Measurements from ENCODE around the gene SFMBT2. TPM values are rescaled to one million over a fixed set of nuclear protein-coding genes. Genes with fewer than 3 reads are reported as not detected.

The SFMBT2 gene
- total RNA-seq, 1 donor from 2014 or later = 7.2 TPM

- H3K27ac Mint-ChIP-seq = no peak overlapping the region
- TF ChIP-seq, protein P1, sequence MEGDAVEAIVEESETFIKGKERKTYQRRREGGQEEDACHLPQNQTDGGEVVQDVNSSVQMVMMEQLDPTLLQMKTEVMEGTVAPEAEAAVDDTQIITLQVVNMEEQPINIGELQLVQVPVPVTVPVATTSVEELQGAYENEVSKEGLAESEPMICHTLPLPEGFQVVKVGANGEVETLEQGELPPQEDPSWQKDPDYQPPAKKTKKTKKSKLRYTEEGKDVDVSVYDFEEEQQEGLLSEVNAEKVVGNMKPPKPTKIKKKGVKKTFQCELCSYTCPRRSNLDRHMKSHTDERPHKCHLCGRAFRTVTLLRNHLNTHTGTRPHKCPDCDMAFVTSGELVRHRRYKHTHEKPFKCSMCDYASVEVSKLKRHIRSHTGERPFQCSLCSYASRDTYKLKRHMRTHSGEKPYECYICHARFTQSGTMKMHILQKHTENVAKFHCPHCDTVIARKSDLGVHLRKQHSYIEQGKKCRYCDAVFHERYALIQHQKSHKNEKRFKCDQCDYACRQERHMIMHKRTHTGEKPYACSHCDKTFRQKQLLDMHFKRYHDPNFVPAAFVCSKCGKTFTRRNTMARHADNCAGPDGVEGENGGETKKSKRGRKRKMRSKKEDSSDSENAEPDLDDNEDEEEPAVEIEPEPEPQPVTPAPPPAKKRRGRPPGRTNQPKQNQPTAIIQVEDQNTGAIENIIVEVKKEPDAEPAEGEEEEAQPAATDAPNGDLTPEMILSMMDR (conservative IDR thresholded peaks at IDR 0.05) = no peak
- peaks cover 16% of the 10 kb centered on the region for H3K4me1 Mint-ChIP-seq (ENCODE audit: unreplicated experiment)
- no peak for DNase-seq (ENCODE audit: extremely low spot score, unreplicated experiment)
- H3K27me3 Mint-ChIP-seq = peaks cover 16% of the 10 kb centered on the region
- H3K36me3 Mint-ChIP-seq = no peaks in the 10 kb centered on the region
- H3K9me3 Mint-ChIP-seq = no peaks in the 10 kb centered on the region
- no peak overlapping the region for H3K4me3 Mint-ChIP-seq
These were observed 162.7 kb downstream of the SFMBT2 start for GRCh38 chr10:7248148-7248547.

- H3K36me3 Mint-ChIP-seq = peaks cover 4% of the 10 kb centered on the region
- peaks cover 31% of the 10 kb centered on the region for H3K27me3 Mint-ChIP-seq
- peaks cover 16% of the 10 kb centered on the region for H3K4me1 Mint-ChIP-seq (ENCODE audit: unreplicated experiment)
- DNase-seq (ENCODE audit: extremely low spot score, unreplicated experiment) = no peak
- no peak overlapping the region for H3K4me3 Mint-ChIP-seq
- TF ChIP-seq, protein P1 (conservative IDR thresholded peaks at IDR 0.05) = no peak
- no peak overlapping the region for H3K27ac Mint-ChIP-seq
- peaks cover 6% of the 10 kb centered on the region for H3K9me3 Mint-ChIP-seq
These were observed 165.3 kb downstream of the SFMBT2 start for GRCh38 chr10:7245505-7245904.

GRCh38 chr10:7243873-7244272 lies 167.0 kb downstream of the SFMBT2 start:
- peaks cover 16% of the 10 kb centered on the region for H3K4me1 Mint-ChIP-seq (ENCODE audit: unreplicated experiment)
- TF ChIP-seq, protein P1 (conservative IDR thresholded peaks at IDR 0.05) = no peak
- no peak for DNase-seq (ENCODE audit: extremely low spot score, unreplicated experiment)
- H3K27ac Mint-ChIP-seq = no peak overlapping the region
- peaks cover 4% of the 10 kb centered on the region for H3K36me3 Mint-ChIP-seq
- H3K9me3 Mint-ChIP-seq = peaks cover 7% of the 10 kb centered on the region
- peaks cover 42% of the 10 kb centered on the region for H3K27me3 Mint-ChIP-seq
- H3K4me3 Mint-ChIP-seq = no peak overlapping the region

- Mint-ChIP-seq H3K36me3 (peaks cover 4% of the 10 kb centered on the region), H3K9me3 (peaks cover 7% of the 10 kb centered on the region), H3K4me3 (no peak overlapping the region), H3K4me1 (ENCODE audit: unreplicated experiment) (peaks cover 10% of the 10 kb centered on the region), H3K27me3 (peaks cover 43% of the 10 kb centered on the region), H3K27ac (no peak overlapping the region)
- TF ChIP-seq, protein P1 (conservative IDR thresholded peaks at IDR 0.05) = no peak
- no peak for DNase-seq (ENCODE audit: extremely low spot score, unreplicated experiment)
These were observed 167.7 kb downstream of the SFMBT2 start for GRCh38 chr10:7243139-7243538.

DNA sequence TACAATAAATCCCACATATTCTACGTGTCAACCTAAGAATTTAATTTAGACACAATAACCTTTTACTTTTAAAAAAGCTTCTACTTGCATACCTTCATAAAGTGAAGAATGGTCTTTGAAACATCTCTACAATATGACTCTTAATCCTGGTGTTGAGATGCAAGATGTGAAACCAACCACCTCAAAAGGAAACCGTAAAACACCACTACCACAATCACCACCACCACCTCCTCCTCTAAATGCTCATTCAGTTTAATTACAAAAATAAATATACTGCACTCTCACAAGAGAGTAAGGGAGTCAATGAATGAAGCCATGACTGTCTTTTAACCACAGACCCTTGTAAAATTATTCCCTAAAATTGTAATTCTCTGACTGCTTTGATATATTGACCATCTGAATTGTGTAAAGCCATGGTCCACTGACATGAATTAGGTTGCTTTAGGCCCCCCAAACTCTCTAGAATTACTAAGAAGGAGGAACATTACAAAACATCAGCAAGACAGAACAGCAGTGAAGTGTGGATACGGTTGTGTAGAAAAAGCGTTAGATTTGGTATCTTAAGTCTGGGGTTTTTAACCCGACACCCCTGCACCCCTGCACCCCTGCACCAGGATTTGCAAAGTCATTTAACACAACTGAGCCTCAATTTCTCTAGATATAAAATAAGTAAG lies 171.4 kb downstream of the SFMBT2 start:
- Mint-ChIP-seq H3K27ac (no peak overlapping the region), H3K36me3 (peaks cover 17% of the 10 kb centered on the region), H3K9me3 (peaks cover 14% of the 10 kb centered on the region), H3K4me1 (ENCODE audit: unreplicated experiment) (peaks cover 8% of the 10 kb centered on the region), H3K27me3 (peaks cover 64% of the 10 kb centered on the region), H3K4me3 (no peak overlapping the region)
- TF ChIP-seq, protein P1 (conservative IDR thresholded peaks at IDR 0.05) = no peak
- DNase-seq (ENCODE audit: extremely low spot score, unreplicated experiment) = no peak
